Central memory CD8-positive, alpha-beta T cell (primary cell): ENCODE data around the gene DOCK10.
A peak's percentile ranks its signal among the peaks of the same experiment; 100 is the strongest.

Source experiments
- ATAC-seq: fragments of 150-1000 bp; cut with Tn5 transposase; replicated peaks from 2 replicates; pipeline ENCODE4 v1.10.0; 2022; ENCODE audit warnings: mild to moderate bottlenecking, moderate FRiP score, moderate number of reproducible peaks; ENCODE audit not compliant: poor library complexity, severe bottlenecking; ENCODE audit errors: extremely low read depth
- DNase-seq, 2 donors: peaks; one replicate each; pipeline ENCODE4 v3.0.0; 2021; ENCODE audit warnings: low spot score in 2 of 2
- H3K27ac Mint-ChIP-seq: one replicate; pipeline ENCODE4 v1.8.0; 2022; ENCODE audit warnings: low read depth, mild to moderate bottlenecking, moderate library complexity, mixed read lengths
- H3K27me3 Mint-ChIP-seq: one replicate; pipeline ENCODE4 v1.8.0; 2022; ENCODE audit warnings: mixed read lengths
- H3K36me3 Mint-ChIP-seq: one replicate; pipeline ENCODE4 v1.8.0; 2022; ENCODE audit warnings: mild to moderate bottlenecking, moderate library complexity, mixed read lengths; ENCODE audit not compliant: insufficient read depth
- H3K4me1 Mint-ChIP-seq: one replicate; pipeline ENCODE4 v1.8.0; 2022; ENCODE audit warnings: mixed read lengths
- H3K4me3 Mint-ChIP-seq: one replicate; pipeline ENCODE4 v1.8.0; 2022; ENCODE audit warnings: mild to moderate bottlenecking, moderate library complexity, mixed read lengths
- H3K9me3 Mint-ChIP-seq: one replicate; pipeline ENCODE4 v1.8.0; 2022; ENCODE audit warnings: mixed read lengths

The DOCK10 gene

DNA sequence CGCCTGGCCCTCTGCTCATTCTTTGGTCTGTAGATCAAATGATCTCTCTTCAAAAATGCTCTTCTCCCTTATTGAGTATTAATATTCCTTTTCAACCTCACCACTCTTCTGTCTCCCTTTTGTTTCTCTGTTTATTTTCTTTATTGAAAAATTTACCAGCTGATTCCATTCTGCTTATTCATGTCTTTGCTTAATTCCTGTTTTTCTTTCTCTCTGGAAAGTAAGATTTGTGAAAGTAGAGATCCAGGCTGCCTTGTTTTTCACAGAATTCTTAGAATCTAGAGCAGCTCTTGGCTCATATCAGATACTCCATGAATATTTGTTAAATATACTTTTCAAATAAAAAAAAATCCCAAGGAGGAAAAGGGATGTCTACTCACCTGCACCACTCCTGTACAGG, 157.0 kb downstream of the DOCK10 start:
- Mint-ChIP-seq H3K4me1 (peaks cover 42% of the 10 kb centered on the region), H3K9me3 (no peaks in the 10 kb centered on the region), H3K27me3 (no peaks in the 10 kb centered on the region), H3K4me3 (no peak overlapping the region), H3K27ac (peak overlapping the region; percentile 73), H3K36me3 (peaks cover 60% of the 10 kb centered on the region)
- ATAC-seq (no peak), DNase-seq (no peak)

DNA sequence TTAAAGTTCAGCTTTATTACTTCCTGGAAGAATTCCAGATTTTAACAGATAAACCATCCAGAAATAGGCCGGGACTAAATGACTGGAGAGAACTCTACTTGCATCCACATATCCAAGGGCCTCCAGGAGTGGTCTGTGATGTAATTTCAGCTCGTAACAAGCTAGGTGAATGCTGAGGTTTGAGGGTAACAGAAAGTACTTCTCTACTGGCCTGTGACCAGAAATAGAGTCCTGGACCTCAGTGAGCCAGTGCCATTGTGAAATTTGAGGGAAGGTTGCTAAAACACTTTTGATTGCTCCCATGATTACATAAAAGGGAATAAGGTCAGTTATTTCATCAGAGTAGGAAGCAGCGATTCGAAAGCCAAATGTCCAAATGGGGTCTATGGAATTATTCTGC, 158.1 kb downstream of the DOCK10 start:
- H3K4me1 Mint-ChIP-seq: peaks cover 36% of the 10 kb centered on the region
- ATAC-seq: no peak
- H3K36me3 Mint-ChIP-seq: peaks cover 55% of the 10 kb centered on the region
- no peaks in the 10 kb centered on the region for H3K9me3 Mint-ChIP-seq
- H3K27me3 Mint-ChIP-seq: no peaks in the 10 kb centered on the region
- H3K4me3 Mint-ChIP-seq: no peak overlapping the region
- H3K27ac Mint-ChIP-seq: peak overlapping the region; percentile 65
- no peak for DNase-seq

DNA sequence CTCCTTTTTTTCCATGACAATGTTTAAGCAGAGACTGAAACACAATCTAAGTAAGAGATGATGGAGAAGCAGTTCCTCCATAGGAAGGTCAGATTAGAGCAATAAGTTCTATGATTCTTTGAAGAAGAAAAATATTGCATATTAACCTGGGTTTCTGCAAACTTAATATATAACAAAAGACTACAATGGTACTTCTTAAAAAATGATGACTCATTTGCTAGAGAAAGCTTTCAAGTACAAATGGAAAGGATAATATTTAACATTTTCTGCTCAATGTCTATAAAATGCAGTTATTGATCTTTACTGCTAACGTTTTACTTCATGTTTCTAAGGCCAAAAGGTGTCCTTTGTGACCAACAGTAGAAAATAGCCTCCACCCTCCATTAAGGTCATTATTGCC, 158.6 kb downstream of the DOCK10 start:
- Mint-ChIP-seq H3K4me3 (no peak overlapping the region), H3K27ac (no peak overlapping the region), H3K27me3 (no peaks in the 10 kb centered on the region), H3K36me3 (peaks cover 57% of the 10 kb centered on the region), H3K4me1 (peaks cover 34% of the 10 kb centered on the region), H3K9me3 (no peaks in the 10 kb centered on the region)
- ATAC-seq (no peak), DNase-seq (no peak)

DNA sequence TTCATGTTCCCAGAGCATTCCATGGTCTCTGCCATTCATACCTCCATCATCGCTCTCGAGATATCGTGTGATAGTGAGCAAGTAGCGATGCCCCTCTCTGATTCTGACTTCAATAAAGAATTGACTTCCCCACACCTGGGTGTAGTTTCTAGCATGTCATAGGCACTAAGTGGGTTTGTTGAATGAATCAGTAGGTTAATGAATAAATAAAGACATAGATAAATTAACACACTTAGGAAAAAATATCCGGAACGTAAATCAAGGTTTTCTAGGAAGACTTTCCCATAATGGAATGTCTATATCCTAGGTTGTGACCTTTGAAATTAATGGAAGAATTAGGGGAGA, 159.1 kb downstream of the DOCK10 start:
- Mint-ChIP-seq H3K27me3 (no peaks in the 10 kb centered on the region), H3K4me3 (no peak overlapping the region), H3K36me3 (peaks cover 59% of the 10 kb centered on the region), H3K4me1 (peaks cover 29% of the 10 kb centered on the region), H3K27ac (no peak overlapping the region), H3K9me3 (no peaks in the 10 kb centered on the region)
- ATAC-seq (no peak), DNase-seq (no peak)

DNA sequence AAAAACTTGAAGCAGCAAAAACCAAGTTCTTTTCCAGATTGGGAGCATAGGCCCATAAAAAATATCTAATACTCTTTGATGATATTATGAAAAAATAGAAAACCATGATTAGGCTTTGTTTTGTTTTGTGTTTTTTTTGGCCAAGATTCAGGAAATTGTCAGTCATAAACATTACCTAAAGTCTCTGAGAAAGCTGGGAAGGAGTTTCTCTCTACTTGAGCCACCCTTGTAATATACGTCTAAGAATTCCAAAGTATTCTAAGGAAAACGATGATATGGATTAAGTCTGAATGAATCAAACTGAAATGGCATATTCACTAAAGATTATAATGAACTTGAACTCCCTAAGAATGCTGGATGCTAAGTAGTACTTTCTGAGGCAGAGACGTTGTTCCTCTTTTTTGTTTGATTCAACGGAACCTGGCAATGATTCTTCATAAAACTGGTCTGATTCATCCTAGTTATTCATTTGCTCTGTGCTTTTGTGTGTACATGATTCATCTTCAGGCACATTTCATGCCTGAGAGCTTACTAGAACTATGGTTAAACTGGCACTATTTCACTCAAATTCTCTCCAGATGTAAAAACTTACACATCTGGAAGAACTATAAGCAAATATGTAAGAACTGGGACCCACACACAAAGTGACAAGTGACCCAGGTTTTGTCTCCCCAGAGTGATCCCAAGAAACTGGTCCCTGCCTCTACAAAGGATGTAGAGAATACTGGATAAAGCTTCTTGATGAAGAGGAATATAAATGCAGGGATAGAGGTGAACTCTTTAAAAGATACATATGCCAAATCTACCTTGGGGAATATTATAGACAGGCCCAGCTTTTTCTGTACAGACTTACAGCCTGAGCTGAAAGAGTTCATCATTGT, 159.7 kb downstream of the DOCK10 start:
- H3K27ac Mint-ChIP-seq: no peak overlapping the region
- H3K9me3 Mint-ChIP-seq: no peaks in the 10 kb centered on the region
- H3K36me3 Mint-ChIP-seq: peaks cover 58% of the 10 kb centered on the region
- DNase-seq: no peak
- H3K4me1 Mint-ChIP-seq: peaks cover 24% of the 10 kb centered on the region
- no peaks in the 10 kb centered on the region for H3K27me3 Mint-ChIP-seq
- ATAC-seq: no peak
- no peak overlapping the region for H3K4me3 Mint-ChIP-seq

DNA sequence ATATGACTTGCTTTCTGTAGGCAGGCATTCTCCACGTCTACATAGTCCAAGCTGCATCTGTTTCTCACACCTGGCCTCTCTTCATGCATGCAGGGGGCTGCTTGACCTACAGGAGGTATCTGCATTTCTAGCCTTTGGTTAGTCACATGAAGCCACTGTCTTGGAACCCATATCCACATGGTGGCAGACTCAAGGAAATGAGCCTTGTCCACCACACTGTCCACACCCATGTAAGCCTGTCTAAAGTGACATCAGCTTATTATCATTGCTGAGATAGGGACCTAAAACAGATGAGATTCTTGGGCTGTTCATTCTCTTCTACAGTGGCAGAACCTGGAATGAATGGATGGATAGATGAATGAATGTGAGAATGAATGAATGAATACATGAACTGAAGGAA, 160.4 kb downstream of the DOCK10 start:
- Mint-ChIP-seq H3K4me3 (no peak overlapping the region), H3K9me3 (no peaks in the 10 kb centered on the region), H3K27ac (peak overlapping the region; percentile 35), H3K36me3 (peaks cover 61% of the 10 kb centered on the region), H3K4me1 (peaks cover 25% of the 10 kb centered on the region), H3K27me3 (no peaks in the 10 kb centered on the region)
- ATAC-seq (no peak), DNase-seq (no peak)

DNA sequence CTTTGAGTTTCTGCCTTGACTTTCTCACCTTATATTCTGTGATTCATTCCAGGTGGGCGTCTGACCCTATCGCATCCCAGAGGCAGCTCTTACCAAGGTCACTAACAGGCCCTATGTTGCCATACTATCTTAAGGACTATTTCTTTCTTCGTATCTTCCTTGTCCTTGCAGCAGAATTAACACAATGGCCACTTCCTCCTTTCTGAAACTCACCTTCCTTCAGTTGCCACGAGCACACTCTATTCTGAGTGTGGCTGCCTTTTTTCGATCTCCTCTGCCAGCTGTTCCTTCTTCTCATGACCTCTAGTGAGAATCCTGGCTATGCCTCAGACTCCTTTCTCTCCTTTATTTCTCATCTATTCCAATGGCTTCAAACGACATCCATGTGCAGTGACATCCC, 165.7 kb downstream of the DOCK10 start:
- Mint-ChIP-seq H3K9me3 (no peaks in the 10 kb centered on the region), H3K27me3 (no peaks in the 10 kb centered on the region), H3K27ac (peak overlapping the region; percentile 56), H3K4me3 (no peak overlapping the region), H3K4me1 (peaks cover 14% of the 10 kb centered on the region), H3K36me3 (peaks cover 64% of the 10 kb centered on the region)
- DNase-seq (no peak), ATAC-seq (no peak)

DNA sequence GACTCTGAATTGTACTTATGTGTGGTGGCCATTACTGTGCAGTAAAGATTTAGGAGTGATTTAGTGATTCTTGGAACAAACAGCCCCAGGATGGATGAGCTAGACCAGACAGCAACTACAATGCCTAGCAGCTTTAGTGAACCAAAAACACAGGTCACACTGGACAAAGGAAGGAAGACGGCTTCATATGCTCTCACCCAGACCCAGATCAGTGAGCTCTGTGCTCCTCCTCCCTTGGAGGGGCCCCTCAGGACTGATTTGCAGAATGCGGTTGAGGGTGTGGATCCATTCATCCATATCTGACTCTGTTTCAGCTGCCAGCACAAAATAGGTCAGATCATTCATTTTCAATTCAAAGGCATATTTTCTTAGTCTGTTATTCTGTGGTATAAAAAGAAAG, 166.4 kb downstream of the DOCK10 start:
- no peak for DNase-seq
- Mint-ChIP-seq H3K36me3 (peaks cover 67% of the 10 kb centered on the region), H3K27me3 (no peaks in the 10 kb centered on the region), H3K4me1 (peaks cover 8% of the 10 kb centered on the region), H3K27ac (no peak overlapping the region), H3K9me3 (no peaks in the 10 kb centered on the region), H3K4me3 (no peak overlapping the region)
- ATAC-seq: no peak

DNA sequence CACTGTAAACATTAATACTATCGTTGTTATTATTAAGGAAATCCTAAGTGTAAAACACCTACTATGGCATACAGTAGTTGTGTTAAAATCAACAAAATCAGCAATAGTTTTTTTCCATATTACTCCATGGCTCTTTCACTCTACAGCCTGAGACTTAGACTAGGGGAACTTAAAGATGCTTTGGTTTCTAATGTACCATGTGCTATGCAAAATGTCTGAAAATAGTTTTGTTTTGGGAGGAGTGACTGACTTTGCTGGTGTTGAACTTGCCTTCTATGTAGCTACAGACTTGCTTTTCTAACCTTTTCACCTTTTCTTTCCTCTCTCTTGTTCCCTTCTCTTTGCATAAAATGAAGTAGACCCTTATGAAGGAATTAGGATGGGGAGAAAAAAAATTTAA, 167.1 kb downstream of the DOCK10 start:
- H3K36me3 Mint-ChIP-seq: peaks cover 66% of the 10 kb centered on the region
- DNase-seq (no peak), ATAC-seq (no peak)
- no peaks in the 10 kb centered on the region for H3K27me3 Mint-ChIP-seq
- peaks cover 7% of the 10 kb centered on the region for H3K4me1 Mint-ChIP-seq
- H3K27ac Mint-ChIP-seq: no peak overlapping the region
- no peaks in the 10 kb centered on the region for H3K9me3 Mint-ChIP-seq
- no peak overlapping the region for H3K4me3 Mint-ChIP-seq

DNA sequence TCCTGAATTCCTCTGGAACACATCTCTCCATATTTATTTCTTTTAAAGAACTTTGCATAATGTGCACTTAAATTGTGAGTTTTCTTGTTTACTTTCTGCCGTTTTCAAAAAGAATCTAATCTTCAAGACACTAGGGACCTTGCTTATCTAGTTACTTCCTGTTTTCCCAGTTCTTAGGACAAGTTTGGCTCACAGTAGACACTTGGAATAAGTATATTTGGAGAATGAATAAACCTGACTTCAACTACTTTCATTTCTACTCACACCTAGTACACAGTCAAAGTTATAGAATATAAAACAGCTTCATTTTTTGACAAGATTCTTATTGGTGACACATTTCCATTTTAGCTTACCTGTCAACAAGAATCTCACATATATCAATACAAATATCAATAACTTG, 170.5 kb downstream of the DOCK10 start:
- Mint-ChIP-seq H3K4me1 (peaks cover 12% of the 10 kb centered on the region), H3K4me3 (no peak overlapping the region), H3K9me3 (no peaks in the 10 kb centered on the region), H3K36me3 (peaks cover 64% of the 10 kb centered on the region), H3K27ac (peak overlapping the region; percentile 45), H3K27me3 (no peaks in the 10 kb centered on the region)
- DNase-seq (no peak), ATAC-seq (no peak)

DNA sequence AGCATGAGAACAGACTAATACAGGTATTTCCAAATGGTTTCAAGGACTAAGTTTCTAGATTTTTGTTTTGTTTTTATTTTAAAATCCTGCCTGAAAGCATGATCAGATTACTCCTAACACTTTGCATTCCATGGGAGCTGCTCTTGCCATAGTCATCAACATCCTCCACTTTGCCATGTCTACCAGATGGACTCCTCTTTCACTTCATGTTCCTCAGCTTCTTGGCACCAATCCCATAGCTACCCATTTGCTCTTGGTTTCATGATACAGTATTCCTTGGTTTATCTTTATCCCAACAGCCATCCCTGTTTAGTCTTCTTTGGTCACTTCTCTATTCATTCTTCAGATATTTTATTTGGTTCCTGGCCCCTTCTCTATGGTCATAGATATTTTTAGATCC, 171.9 kb downstream of the DOCK10 start:
- H3K27ac Mint-ChIP-seq: no peak overlapping the region
- H3K9me3 Mint-ChIP-seq: no peaks in the 10 kb centered on the region
- peaks cover 64% of the 10 kb centered on the region for H3K36me3 Mint-ChIP-seq
- peaks cover 17% of the 10 kb centered on the region for H3K4me1 Mint-ChIP-seq
- ATAC-seq: no peak
- DNase-seq: no peak
- H3K27me3 Mint-ChIP-seq: no peaks in the 10 kb centered on the region
- H3K4me3 Mint-ChIP-seq: no peak overlapping the region

DNA sequence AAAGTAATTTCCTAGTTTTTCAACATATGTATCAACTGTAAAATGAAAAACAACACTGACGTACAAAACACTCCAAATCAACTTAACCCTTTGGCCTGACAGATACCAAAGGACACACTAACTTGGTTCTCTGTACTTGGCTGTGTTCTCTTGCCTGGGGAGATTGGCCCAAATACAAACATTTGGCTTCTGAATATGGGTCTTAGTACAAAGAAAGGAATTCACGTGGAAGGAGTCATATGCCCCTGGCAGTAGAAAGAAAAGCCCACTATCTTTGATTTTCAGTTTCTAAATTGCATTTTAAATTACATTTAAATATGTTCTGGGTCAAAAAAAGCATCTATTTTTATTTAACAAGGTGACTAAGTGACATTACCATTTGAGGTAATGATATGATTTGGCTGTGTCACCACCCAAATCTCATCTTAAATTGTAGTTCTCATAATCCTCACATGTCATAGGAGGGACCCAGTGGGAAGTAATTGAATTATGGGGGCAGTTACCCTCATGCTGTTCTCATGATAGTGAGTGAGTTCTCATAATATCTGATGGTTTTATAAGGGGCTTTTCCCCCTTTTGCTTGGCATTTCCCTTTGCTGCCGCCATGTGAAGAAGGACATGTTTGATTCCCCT, 172.6 kb downstream of the DOCK10 start:
- no peak for ATAC-seq
- Mint-ChIP-seq H3K36me3 (peaks cover 64% of the 10 kb centered on the region), H3K9me3 (no peaks in the 10 kb centered on the region), H3K4me1 (peaks cover 17% of the 10 kb centered on the region), H3K27ac (no peak overlapping the region), H3K27me3 (no peaks in the 10 kb centered on the region), H3K4me3 (no peak overlapping the region)
- no peak for DNase-seq

DNA sequence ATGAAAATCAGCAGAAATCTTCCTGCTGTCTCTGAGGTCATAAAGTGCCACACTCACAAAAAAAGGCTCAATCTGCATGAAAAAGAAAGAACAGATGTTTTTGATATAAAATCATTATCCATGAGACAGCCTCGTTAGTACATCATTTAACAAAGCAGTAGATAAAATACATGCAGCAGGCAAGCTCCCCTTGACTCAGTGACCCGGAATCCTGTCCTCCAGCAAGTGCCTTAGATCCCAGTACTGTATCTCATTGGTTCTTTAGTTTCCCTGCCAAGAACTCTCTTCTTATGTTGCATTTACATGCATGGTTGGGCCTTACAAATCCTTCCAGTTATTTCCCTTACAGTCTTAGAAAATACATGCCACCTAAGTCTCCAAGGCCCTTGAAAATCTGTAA, 177.3 kb downstream of the DOCK10 start:
- Mint-ChIP-seq H3K9me3 (no peaks in the 10 kb centered on the region), H3K4me1 (peaks cover 17% of the 10 kb centered on the region), H3K36me3 (peaks cover 53% of the 10 kb centered on the region), H3K27me3 (no peaks in the 10 kb centered on the region), H3K27ac (no peak overlapping the region), H3K4me3 (no peak overlapping the region)
- DNase-seq (no peak), ATAC-seq (no peak)
